RPMI7951 (cell line): ENCODE results near the gene KRT76. TPM values are rescaled to one million over a fixed set of nuclear protein-coding genes. Genes with fewer than 3 reads are reported as not detected.
A peak's percentile ranks its signal among the peaks of the same experiment; 100 is the strongest.

Experiments
- DNase-seq: peaks from one replicate; pipeline ENCODE4 v3.0.0-alpha.2; 2012; ENCODE audit warnings: low read depth
- total RNA-seq: library from RNA; depleted of rRNA; stranded (reverse); fragments of >200 nt; shearing (Covaris generic); gene quantifications from 2 replicates; pipeline ENCODE4 v1.2.3, GENCODE V29; 2014; rRNA removed

Gene KRT76
- not detected in 2 replicates for total RNA-seq

- no peak for DNase-seq
Measured at GRCh38 chr12:52776913-52777395, at the start of gene KRT76. TSS of gene KRT76 (minus strand) at chr12:52777345. CDS start at chr12:52777291, 54 bp downstream.

- DNase-seq, result no peak
Measured at GRCh38 chr12:52825961-52826360, 48.8 kb upstream of the KRT76 start.

GRCh38 chr12:52824741-52825410 lies 47.7 kb upstream of the KRT76 start:
- DNase-seq, result no peak

GRCh38 chr12:52823761-52824450 lies 46.8 kb upstream of the KRT76 start:
- no peak for DNase-seq

- DNase-seq, result no peak
Measured at GRCh38 chr12:52822771-52823510, 45.8 kb upstream of the KRT76 start.

- DNase-seq, result no peak
Measured at GRCh38 chr12:52821826-52822660, 44.9 kb upstream of the KRT76 start.

- no peak for DNase-seq
Measured at GRCh38 chr12:52821071-52821730, 44.1 kb upstream of the KRT76 start.

GRCh38 chr12:52820521-52820920 lies 43.4 kb upstream of the KRT76 start:
- DNase-seq, result no peak

- no peak for DNase-seq
Measured at GRCh38 chr12:52819731-52820510, 42.8 kb upstream of the KRT76 start.

GRCh38 chr12:52818887-52819420 lies 41.8 kb upstream of the KRT76 start:
- DNase-seq, result no peak

- peak; percentile 53 for DNase-seq
Measured at GRCh38 chr12:52818388-52818787, 41.2 kb upstream of the KRT76 start.

- no peak for DNase-seq
Measured at GRCh38 chr12:52817699-52818238, 40.6 kb upstream of the KRT76 start.

- no peak for DNase-seq
Measured at GRCh38 chr12:52817003-52817698, 40.0 kb upstream of the KRT76 start.

GRCh38 chr12:52815676-52816588 lies 38.8 kb upstream of the KRT76 start:
- no peak for DNase-seq

GRCh38 chr12:52815161-52815560 lies 38.0 kb upstream of the KRT76 start:
- DNase-seq, result no peak

- DNase-seq, result no peak
Measured at GRCh38 chr12:52814710-52815155, 37.6 kb upstream of the KRT76 start.

- DNase-seq, result peak; percentile 13
Measured at GRCh38 chr12:52813885-52814709, 37.0 kb upstream of the KRT76 start, which contains the start of gene KRT4. TSS of gene KRT4 (minus strand) at chr12:52814116. CDS start at chr12:52814058, 58 bp downstream.
